ENCODE measurements around the gene CDK6.

Gene CDK6

GRCh38 chr7:92732316-92733036 is 103.9 kb downstream of the CDK6 start:
- DNase-seq (ENCODE audit: low spot score) (no peak), ATAC-seq (ENCODE audit: low read depth) (no peak)
- Histone ChIP-seq H3K36me3 (ENCODE audit: low read depth) (peaks cover 21% of the 10 kb centered on the region), H3K4me1 (ENCODE audit: insufficient read depth, poor library complexity, severe bottlenecking) (peaks cover 48% of the 10 kb centered on the region), H3K27me3 (ENCODE audit: insufficient read depth, poor library complexity, severe bottlenecking) (no peaks in the 10 kb centered on the region), H3K4me3 (ENCODE audit: severe bottlenecking) (no peak overlapping the region), H3K9me3 (ENCODE audit: severe bottlenecking) (no peaks in the 10 kb centered on the region), H3K27ac (ENCODE audit: poor library complexity, severe bottlenecking) (peak overlapping the region; percentile 48)
- no peak for TF ChIP-seq CTCF (IDR thresholded peaks at IDR 0.05; ENCODE audit: poor library complexity, severe bottlenecking)

GRCh38 chr7:92731335-92732063 is 104.9 kb downstream of the CDK6 start:
- peak; percentile 58 for ATAC-seq (ENCODE audit: low read depth)

GRCh38 chr7:92730808-92731207 is 105.6 kb downstream of the CDK6 start:
- Histone ChIP-seq H3K4me3 (ENCODE audit: severe bottlenecking) (no peak overlapping the region), H3K27me3 (ENCODE audit: insufficient read depth, poor library complexity, severe bottlenecking) (no peaks in the 10 kb centered on the region), H3K36me3 (ENCODE audit: low read depth) (peaks cover 26% of the 10 kb centered on the region), H3K4me1 (ENCODE audit: insufficient read depth, poor library complexity, severe bottlenecking) (peaks cover 42% of the 10 kb centered on the region), H3K27ac (ENCODE audit: poor library complexity, severe bottlenecking) (peak overlapping the region; percentile 48), H3K9me3 (ENCODE audit: severe bottlenecking) (no peaks in the 10 kb centered on the region)
- ATAC-seq (ENCODE audit: low read depth) (0 out of 3 replicates have a peak, but pooled peaks have one; percentile 18), DNase-seq (ENCODE audit: low spot score) (no peak)
- no peak for TF ChIP-seq CTCF (IDR thresholded peaks at IDR 0.05; ENCODE audit: poor library complexity, severe bottlenecking)

More at GRCh38 chr7:92731335-92732063, 104.9 kb downstream of the CDK6 start:
- H3K4me1 ChIP-seq (ENCODE audit: insufficient read depth, poor library complexity, severe bottlenecking): peaks cover 48% of the 10 kb centered on the region
- H3K27ac ChIP-seq (ENCODE audit: poor library complexity, severe bottlenecking): peak overlapping the region; percentile 48
- no peaks in the 10 kb centered on the region for H3K9me3 ChIP-seq (ENCODE audit: severe bottlenecking)
- H3K36me3 ChIP-seq (ENCODE audit: low read depth): peaks cover 26% of the 10 kb centered on the region
- TF ChIP-seq CTCF (IDR thresholded peaks at IDR 0.05; ENCODE audit: poor library complexity, severe bottlenecking): no peak
- no peak for DNase-seq (ENCODE audit: low spot score)
- no peak overlapping the region for H3K4me3 ChIP-seq (ENCODE audit: severe bottlenecking)
- H3K27me3 ChIP-seq (ENCODE audit: insufficient read depth, poor library complexity, severe bottlenecking): no peaks in the 10 kb centered on the region

GRCh38 chr7:92729751-92730150 is 106.6 kb downstream of the CDK6 start:
- Histone ChIP-seq H3K9me3 (ENCODE audit: severe bottlenecking) (no peaks in the 10 kb centered on the region), H3K4me1 (ENCODE audit: insufficient read depth, poor library complexity, severe bottlenecking) (peaks cover 38% of the 10 kb centered on the region), H3K27me3 (ENCODE audit: insufficient read depth, poor library complexity, severe bottlenecking) (no peaks in the 10 kb centered on the region), H3K4me3 (ENCODE audit: severe bottlenecking) (no peak overlapping the region), H3K36me3 (ENCODE audit: low read depth) (peaks cover 32% of the 10 kb centered on the region), H3K27ac (ENCODE audit: poor library complexity, severe bottlenecking) (peak overlapping the region; percentile 48)
- ATAC-seq (ENCODE audit: low read depth): no peak
- no peak for DNase-seq (ENCODE audit: low spot score)
- TF ChIP-seq CTCF (IDR thresholded peaks at IDR 0.05; ENCODE audit: poor library complexity, severe bottlenecking): no peak
